Daoy (cell line): ENCODE results near the gene CDK5R2. TPM values are rescaled to one million over a fixed set of nuclear protein-coding genes. Genes with fewer than 3 reads are reported as not detected.

Source experiments
- DNase-seq: peaks from one replicate; pipeline ENCODE4 v3.0.0-alpha.2; 2015; ENCODE audit warnings: low read depth
- total RNA-seq: library from RNA; depleted of rRNA; stranded (reverse); fragments of >200 nt; shearing (Covaris generic); gene quantifications from 2 replicates; pipeline ENCODE4 v1.2.3, GENCODE V29; 2014; rRNA removed

CDK5R2 gene
- total RNA-seq, 1 experiment from 2014 or later, result 0.06 TPM

DNA sequence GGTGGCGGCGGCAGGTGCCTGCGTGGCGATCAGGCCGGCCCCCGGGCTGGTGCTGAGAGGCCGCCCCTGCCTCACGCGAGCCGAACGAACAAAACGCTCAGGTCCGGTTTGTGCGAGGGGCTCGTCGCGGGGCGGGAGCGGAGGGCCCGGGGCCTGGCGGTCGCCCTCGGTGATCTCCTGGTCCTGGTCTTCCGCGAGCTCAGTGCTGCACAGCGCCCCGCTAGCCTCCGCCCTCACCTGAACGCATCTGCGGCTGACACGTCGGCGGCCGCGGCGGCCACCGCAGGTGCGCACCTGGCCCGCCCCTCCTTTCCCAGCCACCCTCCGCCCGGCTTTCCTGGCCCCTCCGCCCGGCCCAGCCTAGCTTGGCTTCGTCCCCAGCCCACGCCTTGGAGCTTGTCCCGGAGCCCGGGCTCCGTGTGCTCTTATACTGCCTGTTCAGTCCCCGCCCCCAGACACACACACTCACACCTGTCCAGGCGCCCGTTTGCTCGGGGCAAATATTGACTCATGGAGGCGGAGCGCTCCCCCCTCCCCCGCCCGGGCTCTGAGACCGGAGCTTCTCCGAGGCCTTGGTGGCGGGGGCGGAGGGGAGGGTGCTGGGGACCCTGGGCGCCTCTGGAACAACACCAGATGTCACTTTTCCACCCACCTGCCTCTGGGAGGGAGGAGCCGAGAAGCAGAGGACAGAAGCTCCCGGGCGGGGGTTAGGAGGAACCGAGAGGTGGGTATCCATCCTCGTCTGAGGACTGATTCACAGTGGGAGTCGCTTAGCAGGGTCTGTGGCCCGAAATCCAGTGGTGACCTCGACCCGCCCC lies 42.3 kb downstream of the CDK5R2 start:
- no peak for DNase-seq

DNA sequence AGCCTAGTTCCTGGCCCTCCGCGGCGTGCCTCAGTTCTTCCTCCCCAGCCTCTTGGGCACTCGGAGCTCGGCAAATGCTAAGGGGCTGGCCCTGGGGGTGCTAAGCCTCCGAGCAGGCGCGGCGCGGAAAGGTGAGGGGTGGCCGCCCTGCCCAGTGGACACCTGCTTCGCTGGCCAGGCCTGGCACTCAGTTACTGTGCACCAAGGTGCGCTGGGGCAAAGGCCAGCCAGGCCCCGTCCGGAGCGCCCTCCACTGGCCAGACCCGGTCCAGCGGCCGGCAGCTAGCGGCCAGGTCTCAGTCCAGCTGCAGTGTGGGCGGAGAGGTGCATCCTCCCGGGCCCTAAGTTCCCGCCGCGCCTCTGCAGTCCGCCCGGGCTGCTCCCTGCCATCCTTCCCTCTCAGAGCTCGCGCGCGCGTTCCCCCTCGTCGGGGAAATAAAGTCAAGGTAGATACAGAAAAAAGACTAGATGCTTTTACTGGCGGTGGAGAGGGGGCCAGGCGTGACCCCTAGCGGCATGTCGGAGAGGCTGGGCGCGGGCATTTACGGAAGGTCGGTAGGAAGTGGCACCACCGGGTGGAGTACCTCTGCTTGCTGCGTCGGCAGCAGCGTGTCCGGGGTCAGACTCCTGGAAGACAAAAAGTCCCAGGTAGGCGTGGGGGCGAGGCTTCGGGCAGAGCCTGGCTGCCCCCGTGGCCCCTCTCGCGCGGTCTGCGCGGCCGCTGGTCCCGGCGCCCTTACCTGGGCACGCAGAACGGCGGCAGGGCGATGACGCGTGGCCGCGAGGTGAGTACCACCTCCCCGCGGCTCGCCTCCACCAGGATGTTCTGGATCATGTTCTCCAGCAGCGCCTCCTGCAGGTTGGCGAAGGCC lies 43.2 kb downstream of the CDK5R2 start:
- DNase-seq, result peak; percentile 64

DNA sequence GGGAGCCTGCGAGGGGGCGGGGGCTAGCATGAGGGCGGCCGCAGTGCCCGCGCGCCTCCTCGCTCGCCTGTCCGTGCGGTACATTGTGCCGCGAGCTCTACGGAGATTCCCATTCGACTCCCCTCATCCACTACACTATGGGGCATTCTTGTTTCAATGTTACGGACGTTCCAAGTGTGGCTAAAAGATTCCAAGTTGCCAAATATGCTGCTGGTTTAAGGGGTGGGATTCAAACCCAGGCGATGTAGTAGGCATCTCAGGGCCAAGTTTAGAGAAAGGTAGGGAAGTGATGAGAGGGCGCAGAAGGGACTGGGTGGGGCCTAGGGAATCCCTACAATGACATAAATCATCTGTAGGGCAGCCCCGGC lies 43.8 kb downstream of the CDK5R2 start:
- DNase-seq, result no peak

DNA sequence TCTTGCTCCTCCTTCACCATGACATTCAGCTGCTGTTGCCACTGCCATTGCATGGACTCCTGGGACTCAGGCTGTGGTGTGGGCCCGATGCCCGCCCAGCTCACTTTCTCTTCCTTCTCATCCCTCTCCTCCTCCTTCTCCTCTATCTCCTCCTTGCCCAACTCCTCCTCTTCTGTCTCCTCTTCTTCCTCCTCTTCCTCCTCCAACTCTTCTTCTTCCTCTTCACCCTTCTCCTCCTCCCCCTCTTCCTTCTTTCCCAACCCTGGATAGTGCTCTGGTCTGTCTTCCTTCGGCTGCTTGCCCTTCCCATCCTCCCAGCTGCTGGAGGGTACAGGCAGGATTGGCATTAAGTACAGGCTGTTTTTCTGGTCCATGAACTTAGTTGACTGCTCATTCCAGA lies 44.5 kb downstream of the CDK5R2 start:
- no peak for DNase-seq

DNA sequence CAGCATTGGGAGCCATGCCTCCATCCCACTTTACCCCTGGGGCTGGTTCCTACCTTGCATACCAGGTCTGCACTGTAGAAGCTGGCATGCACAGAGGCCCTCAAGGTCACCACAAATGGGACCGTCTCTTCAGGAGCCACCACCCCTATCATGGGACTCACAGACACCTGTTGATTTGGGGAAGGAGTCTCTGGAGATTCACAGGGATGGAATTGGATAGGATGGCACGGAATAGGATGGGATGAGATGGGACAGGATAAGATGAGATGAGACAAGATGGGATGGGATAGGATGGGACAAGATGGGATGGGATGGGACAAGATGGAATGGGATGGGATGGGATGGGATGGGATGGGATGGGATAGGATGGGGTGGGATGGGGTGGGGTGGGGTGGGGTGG lies 49.8 kb downstream of the CDK5R2 start:
- no peak for DNase-seq

DNA sequence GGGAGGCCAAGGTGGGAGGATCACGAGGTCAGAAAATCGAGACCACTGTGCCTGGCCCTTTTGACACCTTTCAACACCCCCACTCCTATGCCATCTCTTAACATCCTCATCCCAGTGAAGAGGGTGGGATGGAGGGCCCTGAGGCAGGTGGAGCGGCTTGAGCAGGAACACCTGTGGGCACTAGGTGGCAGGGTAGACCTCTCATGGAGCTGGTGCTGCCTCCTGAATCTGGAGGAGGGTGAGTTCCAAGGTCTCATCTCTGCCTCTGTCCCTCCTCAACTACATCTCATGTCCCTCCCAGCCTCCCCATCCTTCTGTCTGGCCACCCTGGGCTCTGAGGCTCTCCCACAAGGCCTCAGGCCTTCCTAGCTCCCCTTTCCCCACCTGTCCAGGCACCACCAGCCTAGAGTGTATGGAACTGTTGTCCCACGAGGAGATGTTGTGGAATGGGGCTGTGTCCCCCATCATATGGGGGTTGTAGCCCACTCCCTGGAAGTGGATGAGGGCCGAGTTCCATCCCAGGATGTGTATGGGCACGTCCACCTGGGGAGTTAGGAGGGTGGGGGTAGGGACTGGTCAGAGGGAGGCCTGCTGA lies 50.8 kb downstream of the CDK5R2 start:
- DNase-seq, result peak; percentile 24

DNA sequence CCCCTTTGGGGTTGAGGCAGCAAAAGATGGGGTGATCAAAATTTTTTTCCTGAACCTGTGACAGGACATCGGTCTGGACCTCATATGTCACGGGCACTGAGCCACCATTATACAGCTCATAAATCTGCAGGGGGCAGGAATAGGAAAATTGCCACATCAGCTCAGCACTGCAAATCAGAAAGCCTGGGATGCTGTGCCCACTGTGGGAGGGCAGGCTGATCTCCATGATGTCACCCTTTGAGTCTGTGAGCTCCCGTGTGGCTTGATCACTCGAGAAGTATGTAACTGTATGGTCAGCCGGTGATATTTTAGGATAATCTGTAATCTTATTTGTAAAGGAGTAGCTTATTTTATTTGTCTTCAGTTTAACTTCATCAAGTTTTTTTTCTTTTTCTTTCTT lies 51.4 kb downstream of the CDK5R2 start:
- no peak for DNase-seq

Other genes with a start within 250 kb of the CDK5R2 start
- 13.7 and 15.4 TPM in 2 replicates for gene TTLL4, start 248.8 kb upstream of the CDK5R2 start, total RNA-seq
- 0.77 and 0.80 TPM in 2 replicates for gene CYP27A1, start 177.5 kb upstream of the CDK5R2 start, total RNA-seq
- gene PRKAG3, start 127.9 kb upstream of the CDK5R2 start, total RNA-seq, result not detected in 2 replicates
- gene WNT6, start 99.9 kb upstream of the CDK5R2 start, total RNA-seq, result 0.23 TPM in 1 of 2 replicates, not detected in the other
- gene WNT10A, start 78.8 kb upstream of the CDK5R2 start, total RNA-seq, result 0.11 and 0.12 TPM in 2 replicates
- gene FEV, start 25.5 kb downstream of the CDK5R2 start, total RNA-seq, result 0.34 TPM in 1 of 2 replicates, not detected in the other
- 2.2 and 4.3 TPM in 2 replicates for gene CRYBA2, start 33.8 kb downstream of the CDK5R2 start, total RNA-seq
- gene CFAP65, start 81.8 kb downstream of the CDK5R2 start, total RNA-seq, result 0.11 TPM in 1 of 2 replicates, not detected in the other
- not detected in 2 replicates for gene IHH, start 101.3 kb downstream of the CDK5R2 start, total RNA-seq
- gene NHEJ1, start 201.1 kb downstream of the CDK5R2 start, total RNA-seq, result 13.6 and 22.0 TPM in 2 replicates
- 0.63 and 0.86 TPM in 2 replicates for gene SLC23A3, start 210.4 kb downstream of the CDK5R2 start, total RNA-seq
- gene CNPPD1, start 217.3 kb downstream of the CDK5R2 start, total RNA-seq, result 36.2 and 41.3 TPM in 2 replicates
- 33.3 and 48.8 TPM in 2 replicates for gene RETREG2, start 218.6 kb downstream of the CDK5R2 start, total RNA-seq
- gene ZFAND2B, start 247.1 kb downstream of the CDK5R2 start, total RNA-seq, result 31.2 and 32.3 TPM in 2 replicates